Keratinocyte (primary cell): ENCODE data around the gene CNTNAP2. TPM values are rescaled to one million over a fixed set of nuclear protein-coding genes. Genes with fewer than 3 reads are reported as not detected.

Experiments used
- DNase-seq: peaks from one replicate; pipeline ENCODE4 v3.0.0-alpha.2; 2011; ENCODE audit warnings: low read depth, missing footprints, low spot score
- FAIRE-seq: peaks from 2 replicates; lab custom pipeline; 2011; peaks lifted over from hg19 to GRCh38; lab: Jason Lieb, UNC
- H2AFZ ChIP-seq: 2 replicates; pipeline ENCODE4 v1.6.0; 2012; ENCODE audit warnings: low read length, control low read depth, inconsistent platforms; ENCODE audit not compliant: control insufficient read depth
- H3K27ac ChIP-seq: 2 replicates; pipeline ENCODE4 v1.5.1; 2011; ENCODE audit warnings: low read length; ENCODE audit not compliant: control insufficient read depth, insufficient read depth
- H3K27me3 ChIP-seq: 3 replicates; pipeline ENCODE4 v1.6.0; 2011; ENCODE audit warnings: low read length; ENCODE audit not compliant: control insufficient read depth, insufficient read depth; ENCODE audit errors: extremely low read depth
- H3K36me3 ChIP-seq, 2 experiments: 2 replicates in 1 of 2; 3 replicates in 1 of 2; pipeline ENCODE4 v1.5.1; 2011; ENCODE audit warnings: low read length in 2 of 2, mild to moderate bottlenecking in 1 of 2; ENCODE audit not compliant: control insufficient read depth in 2 of 2, insufficient read depth in 2 of 2; ENCODE audit errors: extremely low read depth in 1 of 2
- H3K4me1 ChIP-seq: 3 replicates; pipeline ENCODE4 v1.5.1; 2011; ENCODE audit warnings: low read length; ENCODE audit not compliant: control insufficient read depth, insufficient read depth; ENCODE audit errors: extremely low read depth
- H3K4me2 ChIP-seq: 3 replicates; pipeline ENCODE4 v1.6.0; 2011; ENCODE audit warnings: low read depth, low read length; ENCODE audit not compliant: control insufficient read depth, insufficient read depth; ENCODE audit errors: extremely low read depth
- H3K4me3 ChIP-seq, 3 experiments: fragments of 200-600 bp in 1 of 3; sonication (generic) in 1 of 3; 2 replicates in 2 of 3; 3 replicates in 1 of 3; pipeline ENCODE4 v1.5.1; 2011 to 2016; ENCODE audit warnings: low read length in 3 of 3, mild to moderate bottlenecking in 3 of 3, control low read depth in 2 of 3, inconsistent platforms in 1 of 3, low read depth in 1 of 3, mixed read lengths in 1 of 3, mixed run types in 1 of 3, moderate library complexity in 1 of 3; ENCODE audit not compliant: control insufficient read depth in 2 of 3, insufficient read depth in 2 of 3; ENCODE audit errors: extremely low read depth in 1 of 3
- H3K79me2 ChIP-seq: 2 replicates; pipeline ENCODE4 v1.6.0; 2012; ENCODE audit warnings: low read length; ENCODE audit not compliant: control insufficient read depth, insufficient read depth
- H3K9ac ChIP-seq: 3 replicates; pipeline ENCODE4 v1.6.0; 2011; ENCODE audit warnings: low read length; ENCODE audit not compliant: control insufficient read depth, insufficient read depth; ENCODE audit errors: extremely low read depth
- H3K9me1 ChIP-seq: 3 replicates; pipeline ENCODE4 v1.6.0; 2011; ENCODE audit warnings: low read length; ENCODE audit not compliant: control insufficient read depth, insufficient read depth; ENCODE audit errors: extremely low read depth
- H3K9me3 ChIP-seq: 2 replicates; pipeline ENCODE4 v1.5.1; 2012; ENCODE audit warnings: low read depth, low read length; ENCODE audit not compliant: control insufficient read depth
- H4K20me1 ChIP-seq: 3 replicates; pipeline ENCODE4 v1.6.0; 2011; ENCODE audit warnings: low read length; ENCODE audit not compliant: control insufficient read depth, insufficient read depth; ENCODE audit errors: extremely low read depth
- CTCF ChIP-seq, 3 experiments: IDR thresholded peaks in 1 of 3; conservative IDR thresholded peaks in 1 of 3; optimal IDR thresholded peaks in 1 of 3; 2 replicates in 2 of 3; 3 replicates in 1 of 3; pipeline versions ENCODE3 to v1.5.1; 2011; ENCODE audit warnings: low read length in 3 of 3, mild to moderate bottlenecking in 3 of 3, moderate library complexity in 2 of 3, control low read depth in 1 of 3, inconsistent platforms in 1 of 3; ENCODE audit not compliant: insufficient read depth in 2 of 3; ENCODE audit errors: extremely low read depth in 1 of 3
- EZH2 ChIP-seq: IDR thresholded peaks from one replicate; pipeline ENCODE4 v1.6.1; 2012; ENCODE audit warnings: inconsistent platforms, mild to moderate bottlenecking, low read length, moderate library complexity
- dilution Hi-C: fragments of 300-500 bp; cut with MboI; formaldehyde crosslinking; loops from one replicate; pipeline ENCODE4 v1.7.0; 2020; ENCODE audit warnings: low sequenced_read_pairs; ENCODE audit not compliant: extremely low pct_ligation_motif_present
- polyA plus RNA-seq, 5 experiments: library from polyadenylated mRNA; depleted of rRNA in 3 of 5; stranded (reverse) in 3 of 5; stranded (forward) in 1 of 5; unstranded in 1 of 5; fragments of >200 nt; gene quantifications; 1 replicate in 1 of 5; 2 replicates in 3 of 5; 3 replicates in 1 of 5; pipeline versions ENCODE4 v1.2.1 to v1.2.3, GENCODE V29; 2011 to 2012; ENCODE audit warnings: missing spikeins in 2 of 5, low read depth in 1 of 5, low replicate concordance in 1 of 5

The CNTNAP2 gene
- polyA plus RNA-seq, 1 donor (not counting 4 experiments of a cell fraction or from before 2014, with no cell fraction given) = 1.4 TPM

- TF ChIP-seq EZH2 = no peak
- TF ChIP-seq CTCF (optimal IDR thresholded peaks at IDR 0.05 in 1 of 3, IDR thresholded peaks at IDR 0.05 in 1 of 3, conservative IDR thresholded peaks at IDR 0.05 in 1 of 3; ENCODE audit: extremely low read depth in 1 of 3, insufficient read depth in 2 of 3, low read length in 3 of 3) = no peak
- dilution Hi-C loops = no loop called here
- DNase-seq (no peak), FAIRE-seq (no peak)
- no peak overlapping the region for H3K4me2 ChIP-seq
- no peak overlapping the region for H3K4me3 ChIP-seq
- H3K4me1 ChIP-seq = no peaks in the 10 kb centered on the region
- H3K36me3 ChIP-seq = no peaks in the 10 kb centered on the region
- H3K9me1 ChIP-seq = no peaks in the 10 kb centered on the region
- peaks cover 2% of the 10 kb centered on the region for H3K9me3 ChIP-seq
- no peak overlapping the region for H3K27ac ChIP-seq
- no peak overlapping the region for H3K9ac ChIP-seq
- H3K27me3 ChIP-seq = no peaks in the 10 kb centered on the region
- H3K79me2 ChIP-seq = no peaks in the 10 kb centered on the region
- no peaks in the 10 kb centered on the region for H4K20me1 ChIP-seq
- H2AFZ ChIP-seq = no peak overlapping the region
Observed at GRCh38 chr7:146862415-146862814, 745.8 kb downstream of the CNTNAP2 start.

DNA sequence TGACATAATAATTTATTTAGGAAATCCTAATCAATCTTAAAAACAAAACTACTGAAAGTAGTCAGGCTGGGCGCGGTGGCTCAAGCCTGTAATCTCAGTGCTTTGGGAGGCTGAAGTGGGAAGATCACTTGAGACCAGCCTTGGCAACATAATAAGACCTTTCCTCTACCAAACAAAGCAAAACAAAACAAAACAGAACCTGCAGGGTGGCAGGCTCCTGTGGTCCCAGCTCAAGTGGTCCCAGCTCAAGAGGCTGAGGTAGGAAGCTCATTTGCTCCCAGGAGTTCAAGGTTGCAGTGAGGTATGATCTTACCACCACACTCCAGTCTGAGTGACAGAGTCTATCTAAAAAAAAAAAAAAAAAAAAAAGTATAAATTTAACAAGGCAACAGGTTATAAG, 748.0 kb downstream of the CNTNAP2 start:
- Histone ChIP-seq H3K9ac (no peak overlapping the region), H3K27ac (no peak overlapping the region), H3K4me1 (no peaks in the 10 kb centered on the region), H3K9me3 (peaks cover 2% of the 10 kb centered on the region), H3K36me3 (no peaks in the 10 kb centered on the region), H2AFZ (no peak overlapping the region), H3K9me1 (no peaks in the 10 kb centered on the region), H3K4me3 (no peak overlapping the region), H4K20me1 (no peaks in the 10 kb centered on the region), H3K79me2 (no peaks in the 10 kb centered on the region), H3K4me2 (no peak overlapping the region), H3K27me3 (no peaks in the 10 kb centered on the region)
- TF ChIP-seq EZH2 (no peak), CTCF (optimal IDR thresholded peaks at IDR 0.05 in 1 of 3, IDR thresholded peaks at IDR 0.05 in 1 of 3, conservative IDR thresholded peaks at IDR 0.05 in 1 of 3; ENCODE audit: extremely low read depth in 1 of 3, insufficient read depth in 2 of 3, low read length in 3 of 3) (no peak)
- DNase-seq (no peak), FAIRE-seq (no peak)
- dilution Hi-C loops = no loop called here
